HUES48 (cell line): ENCODE data around the gene FGF6.

Source experiments
- H3K27ac ChIP-seq: one replicate; pipeline ENCODE4 v1.7.0; 2013; ENCODE audit warnings: low read depth, low read length, inconsistent platforms
- H3K27me3 ChIP-seq: 2 replicates; pipeline ENCODE4 v1.6.1; 2013; ENCODE audit warnings: mild to moderate bottlenecking, low read length; ENCODE audit not compliant: control insufficient read depth, insufficient read depth
- H3K36me3 ChIP-seq: 2 replicates; pipeline ENCODE4 v1.6.1; 2013; ENCODE audit warnings: low read length; ENCODE audit not compliant: control insufficient read depth, insufficient read depth
- H3K4me1 ChIP-seq: 2 replicates; pipeline ENCODE4 v1.6.1; 2013; ENCODE audit warnings: mild to moderate bottlenecking, low read length; ENCODE audit not compliant: control insufficient read depth, insufficient read depth
- H3K4me3 ChIP-seq: 2 replicates; pipeline ENCODE4 v1.5.1; 2013; ENCODE audit warnings: mild to moderate bottlenecking, low read depth, low read length
- H3K9ac ChIP-seq: 2 replicates; pipeline ENCODE4 v1.6.1; 2013; ENCODE audit warnings: mild to moderate bottlenecking, low read depth, low read length, moderate library complexity
- H3K9me3 ChIP-seq: 2 replicates; pipeline ENCODE4 v1.6.1; 2013; ENCODE audit warnings: low read length; ENCODE audit not compliant: control insufficient read depth, insufficient read depth

The FGF6 gene, protein sequence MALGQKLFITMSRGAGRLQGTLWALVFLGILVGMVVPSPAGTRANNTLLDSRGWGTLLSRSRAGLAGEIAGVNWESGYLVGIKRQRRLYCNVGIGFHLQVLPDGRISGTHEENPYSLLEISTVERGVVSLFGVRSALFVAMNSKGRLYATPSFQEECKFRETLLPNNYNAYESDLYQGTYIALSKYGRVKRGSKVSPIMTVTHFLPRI

DNA sequence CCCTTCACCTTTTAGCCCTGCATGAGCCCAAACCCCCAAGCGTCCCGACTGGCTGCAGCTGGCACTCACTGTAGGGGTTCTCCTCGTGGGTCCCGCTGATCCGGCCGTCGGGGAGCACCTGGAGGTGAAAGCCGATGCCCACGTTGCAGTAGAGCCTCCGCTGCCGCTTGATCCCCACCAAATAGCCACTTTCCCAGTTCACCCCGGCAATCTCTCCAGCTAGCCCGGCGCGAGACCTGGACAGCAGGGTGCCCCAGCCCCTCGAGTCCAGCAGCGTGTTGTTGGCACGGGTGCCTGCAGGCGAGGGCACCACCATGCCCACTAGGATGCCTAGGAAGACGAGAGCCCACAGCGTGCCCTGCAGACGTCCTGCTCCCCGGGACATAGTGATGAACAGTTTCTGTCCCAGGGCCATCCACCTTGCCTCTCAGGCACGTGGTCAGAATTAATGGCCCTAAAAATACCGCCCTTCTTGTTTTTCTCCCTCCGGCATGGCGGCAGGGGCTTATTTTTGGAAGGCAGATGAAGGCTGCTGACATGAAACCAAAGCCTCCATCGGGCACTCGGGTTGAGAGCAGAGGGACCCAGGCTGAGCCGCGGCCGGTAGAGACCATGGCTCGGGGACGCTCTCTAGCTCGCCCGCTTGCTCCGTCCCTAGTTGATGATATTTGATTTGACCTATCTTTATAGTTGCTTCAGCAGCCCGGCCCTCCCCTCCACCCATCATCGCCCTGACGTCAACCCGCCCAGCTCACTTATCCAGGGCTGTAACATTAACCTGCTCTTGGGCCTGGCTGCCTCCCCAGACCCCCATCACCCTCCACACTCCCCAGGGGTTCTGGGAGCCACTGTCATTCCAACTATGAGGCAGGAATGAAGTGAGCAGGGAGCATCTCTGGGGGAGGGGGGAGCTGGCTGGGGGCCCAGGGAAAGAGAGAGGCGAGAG, at the start of gene FGF6:
Gene FGF6 (minus strand): TSS at position 660 of the 946 bp plus-strand sequence. CDS start 245 bp downstream, at position 415.
- H3K27me3 ChIP-seq: no peaks in the 10 kb centered on the region
- H3K36me3 ChIP-seq: no peaks in the 10 kb centered on the region
- H3K27ac ChIP-seq: no peak within 1 kb of the TSS
- no peaks in the 10 kb centered on the region for H3K9me3 ChIP-seq
- H3K9ac ChIP-seq: no peak within 1 kb of the TSS
- peaks cover 33% of the 10 kb centered on the region for H3K4me1 ChIP-seq
- no peak within 1 kb of the TSS for H3K4me3 ChIP-seq

DNA sequence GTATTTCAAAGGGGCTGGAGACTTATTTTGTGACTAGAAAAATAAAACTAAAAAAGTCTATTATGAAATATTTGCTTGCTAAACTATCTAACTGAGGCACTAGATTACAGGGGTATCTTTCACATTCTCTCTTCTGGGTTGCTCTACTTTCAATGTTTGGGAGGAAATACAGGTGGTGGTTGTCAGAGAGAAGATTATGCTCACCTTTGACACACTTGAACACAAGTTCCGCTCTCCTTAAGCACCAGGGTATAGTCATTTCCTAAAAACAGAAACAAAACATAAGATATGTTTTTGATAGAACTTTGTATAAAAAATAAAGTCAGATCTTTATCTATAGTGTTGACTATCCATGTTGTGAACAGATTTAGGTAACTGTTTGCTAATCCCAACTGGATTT, 45.4 kb upstream of the FGF6 start:
- Histone ChIP-seq H3K4me3 (no peak overlapping the region), H3K9ac (no peak overlapping the region), H3K9me3 (no peaks in the 10 kb centered on the region), H3K27ac (no peak overlapping the region), H3K4me1 (peaks cover 11% of the 10 kb centered on the region), H3K27me3 (no peaks in the 10 kb centered on the region), H3K36me3 (peaks cover 13% of the 10 kb centered on the region)

DNA sequence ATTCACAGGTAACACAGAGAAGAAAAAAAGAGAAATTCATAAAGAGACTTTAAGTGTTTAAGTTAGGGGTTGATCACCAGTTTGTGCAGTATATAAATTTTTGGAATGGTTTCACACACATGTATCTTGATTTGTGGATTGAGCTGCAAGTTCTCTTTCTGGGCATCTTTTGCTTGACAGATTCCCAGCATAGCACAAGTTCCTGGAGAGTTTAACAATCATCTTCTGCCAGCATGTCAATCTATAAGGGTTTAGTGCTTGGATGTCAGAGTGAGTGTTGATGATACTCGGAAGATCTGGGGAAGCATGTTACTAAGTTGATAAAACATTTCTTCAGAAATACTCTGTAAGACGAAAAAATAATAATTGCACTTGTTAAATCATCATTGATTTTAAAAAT, 43.9 kb upstream of the FGF6 start:
- H3K9ac ChIP-seq: no peak overlapping the region
- no peaks in the 10 kb centered on the region for H3K9me3 ChIP-seq
- no peak overlapping the region for H3K27ac ChIP-seq
- no peaks in the 10 kb centered on the region for H3K27me3 ChIP-seq
- H3K36me3 ChIP-seq: peaks cover 10% of the 10 kb centered on the region
- peaks cover 16% of the 10 kb centered on the region for H3K4me1 ChIP-seq
- H3K4me3 ChIP-seq: no peak overlapping the region

DNA sequence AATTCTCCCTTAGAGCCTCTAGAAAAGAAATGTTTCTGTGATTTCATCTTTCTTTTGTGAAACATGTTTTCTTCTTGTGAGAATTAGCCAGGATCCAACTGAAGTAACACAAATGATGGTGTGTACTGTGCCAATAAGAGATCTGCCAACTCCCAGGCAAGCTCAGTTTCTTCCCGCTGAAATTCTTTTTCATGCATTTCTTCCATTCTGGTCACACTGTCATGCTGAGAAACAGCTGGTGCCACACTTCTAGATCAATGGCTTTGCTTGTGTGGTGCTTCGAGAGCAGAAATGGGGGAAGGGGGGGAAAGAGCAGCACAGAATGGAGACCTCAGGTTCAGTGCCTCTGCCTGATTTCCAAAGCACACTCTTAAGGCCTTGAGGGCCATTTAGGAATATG, 41.4 kb upstream of the FGF6 start:
- no peak overlapping the region for H3K4me3 ChIP-seq
- H3K9me3 ChIP-seq: no peaks in the 10 kb centered on the region
- peaks cover 16% of the 10 kb centered on the region for H3K4me1 ChIP-seq
- no peaks in the 10 kb centered on the region for H3K27me3 ChIP-seq
- H3K36me3 ChIP-seq: peaks cover 10% of the 10 kb centered on the region
- no peak overlapping the region for H3K27ac ChIP-seq
- H3K9ac ChIP-seq: no peak overlapping the region

DNA sequence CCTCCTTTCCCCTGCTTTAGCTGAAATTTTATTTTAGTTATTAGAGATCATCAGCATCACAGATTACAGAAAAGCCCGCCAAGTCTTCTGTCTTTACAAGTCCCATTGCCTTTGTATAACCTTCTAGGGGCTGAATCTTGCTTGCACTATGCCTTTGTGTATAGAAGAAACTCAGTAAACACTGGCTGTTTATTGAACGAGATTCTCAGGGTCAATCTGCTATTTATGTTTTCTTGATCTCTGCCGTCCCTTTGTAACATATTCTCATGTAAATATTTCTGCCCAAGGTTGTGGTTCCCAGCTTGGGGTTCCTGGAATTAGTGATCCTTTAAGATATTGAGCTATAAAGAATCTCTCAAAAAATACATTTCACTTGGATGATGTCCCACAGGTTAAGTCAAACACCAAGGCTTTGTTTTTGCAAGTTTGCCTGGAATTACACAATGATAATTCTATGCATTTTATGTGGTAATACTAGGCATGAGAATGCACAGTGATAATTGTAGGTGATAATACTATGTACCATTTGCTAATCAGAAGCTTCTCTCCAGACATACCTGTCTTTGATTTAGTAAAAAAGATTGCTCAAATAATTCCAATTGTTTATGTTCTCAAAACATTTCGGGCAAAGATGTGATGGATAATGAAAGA, 40.6 kb upstream of the FGF6 start:
- no peak overlapping the region for H3K9ac ChIP-seq
- no peak overlapping the region for H3K27ac ChIP-seq
- H3K36me3 ChIP-seq: peaks cover 10% of the 10 kb centered on the region
- H3K4me1 ChIP-seq: peaks cover 16% of the 10 kb centered on the region
- no peaks in the 10 kb centered on the region for H3K27me3 ChIP-seq
- no peak overlapping the region for H3K4me3 ChIP-seq
- no peaks in the 10 kb centered on the region for H3K9me3 ChIP-seq

DNA sequence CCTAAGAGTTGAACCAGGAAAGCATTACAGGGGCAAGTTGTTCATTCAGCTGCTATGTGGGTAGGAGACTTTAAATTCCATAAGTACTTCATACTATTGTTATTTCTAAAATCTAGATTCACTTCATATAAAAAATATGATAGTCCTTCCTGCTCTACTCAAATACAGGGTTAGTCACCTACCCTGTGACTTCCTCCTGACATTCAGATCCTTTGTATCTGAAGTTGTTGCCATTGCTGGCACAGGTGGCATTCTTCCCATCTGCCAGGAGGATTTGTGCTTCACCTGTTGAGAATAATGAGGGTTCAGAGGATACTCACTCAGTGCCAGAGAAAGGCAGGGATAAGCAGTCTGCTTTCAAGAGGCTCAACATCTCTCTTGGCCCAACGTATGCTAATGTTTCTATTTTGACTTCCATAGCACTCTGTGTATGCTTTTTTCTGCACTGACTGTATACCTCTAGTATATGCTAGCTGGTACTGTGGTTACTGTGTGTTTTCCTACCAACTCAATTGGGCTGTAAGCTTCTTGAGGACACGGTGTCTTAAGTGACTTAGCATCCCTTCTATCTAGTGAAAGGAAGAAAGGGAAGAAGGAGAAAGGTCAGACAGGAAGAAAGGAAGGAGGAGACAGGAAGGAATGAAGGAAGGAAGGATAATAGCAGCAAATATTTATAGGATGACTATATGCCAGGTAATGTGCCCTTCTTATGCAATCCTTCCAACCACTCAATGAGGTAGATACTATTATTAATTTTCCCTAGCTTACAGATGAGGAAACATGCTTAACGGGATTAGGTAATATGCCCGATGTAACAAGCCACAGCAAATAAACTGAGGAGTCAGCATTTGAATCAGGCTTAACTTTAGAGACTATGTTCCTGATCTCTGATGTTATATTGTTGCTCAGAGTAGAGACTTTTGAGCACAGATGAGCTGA, 38.5 kb upstream of the FGF6 start:
- Histone ChIP-seq H3K4me3 (no peak overlapping the region), H3K27me3 (no peaks in the 10 kb centered on the region), H3K27ac (no peak overlapping the region), H3K9ac (no peak overlapping the region), H3K9me3 (peaks cover 8% of the 10 kb centered on the region), H3K36me3 (peaks cover 5% of the 10 kb centered on the region), H3K4me1 (peaks cover 16% of the 10 kb centered on the region)

DNA sequence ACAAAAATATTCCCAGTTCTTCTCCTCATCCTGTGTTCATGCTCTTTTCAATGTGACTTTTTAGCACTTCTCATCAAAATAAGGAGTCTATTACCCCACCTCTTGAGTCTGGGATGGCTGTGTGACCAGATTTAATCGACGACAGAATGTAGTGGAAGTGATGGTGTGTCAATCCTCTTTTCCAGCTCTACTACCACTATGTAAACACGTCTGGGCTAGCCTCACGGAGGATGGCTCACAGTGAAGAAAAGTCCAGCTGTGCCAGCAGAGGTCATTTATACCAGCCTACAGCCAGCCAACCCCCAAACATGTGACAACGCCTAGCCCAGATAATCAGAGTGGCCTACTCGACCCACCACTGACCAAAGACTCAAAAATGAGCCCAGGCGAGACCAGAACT, 37.3 kb upstream of the FGF6 start:
- peaks cover 16% of the 10 kb centered on the region for H3K9me3 ChIP-seq
- no peaks in the 10 kb centered on the region for H3K27me3 ChIP-seq
- H3K9ac ChIP-seq: no peak overlapping the region
- peaks cover 16% of the 10 kb centered on the region for H3K4me1 ChIP-seq
- H3K36me3 ChIP-seq: no peaks in the 10 kb centered on the region
- no peak overlapping the region for H3K27ac ChIP-seq
- H3K4me3 ChIP-seq: no peak overlapping the region

DNA sequence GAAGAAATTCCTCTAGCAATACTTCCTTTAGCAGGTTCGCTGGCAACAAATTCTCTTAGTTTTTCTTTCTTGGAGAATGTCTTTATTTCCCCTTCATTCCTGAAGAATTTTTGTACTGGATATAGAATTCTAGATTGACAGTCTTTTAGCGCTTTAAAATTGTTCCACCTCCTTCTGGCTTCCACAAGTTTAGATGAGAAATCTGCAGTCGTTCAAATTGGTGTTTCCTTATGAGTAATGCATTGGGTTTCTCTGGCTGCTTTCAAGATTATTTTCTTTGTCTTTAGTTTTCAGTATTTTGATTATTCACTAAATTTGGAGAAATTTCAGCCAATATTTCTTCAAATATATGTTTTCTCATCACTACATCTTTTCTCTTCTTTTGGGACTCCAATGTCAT, 33.3 kb upstream of the FGF6 start:
- Histone ChIP-seq H3K27ac (no peak overlapping the region), H3K4me1 (no peaks in the 10 kb centered on the region), H3K27me3 (no peaks in the 10 kb centered on the region), H3K9ac (no peak overlapping the region), H3K36me3 (no peaks in the 10 kb centered on the region), H3K4me3 (no peak overlapping the region), H3K9me3 (peaks cover 16% of the 10 kb centered on the region)

DNA sequence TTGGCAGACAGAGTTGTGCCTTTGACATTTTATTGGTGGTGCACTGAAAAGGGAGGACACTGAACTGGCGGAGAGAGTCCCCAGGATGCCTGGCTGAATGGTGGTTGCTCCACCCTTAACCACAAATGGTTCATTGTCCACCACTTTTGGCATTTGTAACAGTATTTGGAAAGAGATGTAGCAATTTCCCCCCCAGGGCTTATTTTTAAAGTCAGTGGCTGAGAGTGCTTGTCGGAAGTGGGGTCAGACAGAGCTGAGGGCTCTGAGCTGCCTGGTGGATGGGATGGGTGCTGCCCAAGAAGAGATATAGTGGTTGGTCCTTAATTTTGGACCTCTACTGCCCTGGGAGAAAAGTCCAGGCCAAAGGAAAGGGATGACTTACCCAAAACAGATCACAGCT, 31.5 kb upstream of the FGF6 start:
- Histone ChIP-seq H3K36me3 (no peaks in the 10 kb centered on the region), H3K27ac (no peak overlapping the region), H3K27me3 (no peaks in the 10 kb centered on the region), H3K4me3 (no peak overlapping the region), H3K9ac (no peak overlapping the region), H3K9me3 (peaks cover 16% of the 10 kb centered on the region), H3K4me1 (no peaks in the 10 kb centered on the region)

DNA sequence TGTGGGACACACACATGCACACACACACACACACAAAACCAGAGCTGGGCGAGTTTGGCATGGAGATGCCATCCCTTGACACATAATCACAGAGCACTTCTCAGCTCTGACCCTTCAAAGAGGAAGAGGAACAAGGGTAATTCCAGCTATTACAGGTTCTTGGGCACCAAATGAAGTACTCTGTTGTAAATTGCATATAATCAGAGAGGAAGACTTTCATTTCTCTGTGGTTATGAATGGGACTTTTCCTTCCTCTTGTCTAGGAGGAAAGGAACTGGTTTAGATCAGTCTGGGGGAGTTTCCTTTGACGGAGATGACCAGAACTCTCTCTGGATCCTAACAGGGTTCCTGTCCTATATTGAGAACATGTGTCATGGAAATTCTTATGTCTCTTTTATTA, 26.4 kb upstream of the FGF6 start:
- no peak overlapping the region for H3K27ac ChIP-seq
- no peaks in the 10 kb centered on the region for H3K36me3 ChIP-seq
- no peaks in the 10 kb centered on the region for H3K9me3 ChIP-seq
- H3K4me1 ChIP-seq: no peaks in the 10 kb centered on the region
- H3K9ac ChIP-seq: no peak overlapping the region
- no peak overlapping the region for H3K4me3 ChIP-seq
- no peaks in the 10 kb centered on the region for H3K27me3 ChIP-seq
